ENCODE results near the gene RPL26.

- TF ChIP-seq, protein P1, sequence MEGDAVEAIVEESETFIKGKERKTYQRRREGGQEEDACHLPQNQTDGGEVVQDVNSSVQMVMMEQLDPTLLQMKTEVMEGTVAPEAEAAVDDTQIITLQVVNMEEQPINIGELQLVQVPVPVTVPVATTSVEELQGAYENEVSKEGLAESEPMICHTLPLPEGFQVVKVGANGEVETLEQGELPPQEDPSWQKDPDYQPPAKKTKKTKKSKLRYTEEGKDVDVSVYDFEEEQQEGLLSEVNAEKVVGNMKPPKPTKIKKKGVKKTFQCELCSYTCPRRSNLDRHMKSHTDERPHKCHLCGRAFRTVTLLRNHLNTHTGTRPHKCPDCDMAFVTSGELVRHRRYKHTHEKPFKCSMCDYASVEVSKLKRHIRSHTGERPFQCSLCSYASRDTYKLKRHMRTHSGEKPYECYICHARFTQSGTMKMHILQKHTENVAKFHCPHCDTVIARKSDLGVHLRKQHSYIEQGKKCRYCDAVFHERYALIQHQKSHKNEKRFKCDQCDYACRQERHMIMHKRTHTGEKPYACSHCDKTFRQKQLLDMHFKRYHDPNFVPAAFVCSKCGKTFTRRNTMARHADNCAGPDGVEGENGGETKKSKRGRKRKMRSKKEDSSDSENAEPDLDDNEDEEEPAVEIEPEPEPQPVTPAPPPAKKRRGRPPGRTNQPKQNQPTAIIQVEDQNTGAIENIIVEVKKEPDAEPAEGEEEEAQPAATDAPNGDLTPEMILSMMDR (IDR thresholded peaks at IDR 0.05 in 4 of 5, conservative IDR thresholded peaks at IDR 0.05 in 1 of 5): no peak
- TF ChIP-seq POLR2A (IDR thresholded peaks at IDR 0.05): no peak
These were observed 50.9 kb downstream of the RPL26 start for GRCh38 chr17:8332128-8332527.

All from gastrocnemius medialis (tissue), 4 donors.